ENCODE measurements around the gene ARHGAP24. TPM values are rescaled to one million over a fixed set of nuclear protein-coding genes. Genes with fewer than 3 reads are reported as not detected.

The ARHGAP24 gene
- total and polyA plus RNA-seq, 2 donors (not counting 3 experiments of a cell fraction or from before 2014, with no cell fraction given): 52.1 to 79.4 TPM

GRCh38 chr4:85717351-85717750 lies 242.4 kb downstream of the ARHGAP24 start:
- no peaks in the 10 kb centered on the region for H3K9me1 ChIP-seq (replicated peaks; ENCODE audit: control insufficient read depth, extremely low read depth, insufficient read depth, low read length)
- H3K27ac ChIP-seq (ENCODE audit: insufficient read depth, low read depth, low read length): no peak overlapping the region
- no peak for FAIRE-seq
- H3K36me3 ChIP-seq (ENCODE audit: control insufficient read depth in 2 of 2, extremely low read depth in 1 of 2, insufficient read depth in 2 of 2, low read length in 2 of 2): no peaks in the 10 kb centered on the region
- DNase-seq (ENCODE audit: low read depth, low spot score): no peak
- dilution Hi-C loops (cut with MboI; ENCODE audit: extremely low pct_ligation_motif_present, low sequenced_read_pairs) (no loop called here), intact Hi-C loops (cut with micrococcal nuclease) (no loop called here)
- no TSS peak for BruUV-seq (replicated peaks)
- H4K20me1 ChIP-seq (replicated peaks; ENCODE audit: control insufficient read depth, extremely low read depth, insufficient read depth, low read length): no peaks in the 10 kb centered on the region
- H2AFZ ChIP-seq (ENCODE audit: low read depth, low read length): no peak overlapping the region
- TF ChIP-seq EZH2 (IDR thresholded peaks at IDR 0.05; ENCODE audit: borderline replicate concordance, low read depth, low read length, severe bottlenecking) (no peak), JUN (IDR thresholded peaks at IDR 0.05; ENCODE audit: borderline replicate concordance, insufficient read depth, insufficient read length, low read depth) (no peak), MYC (IDR thresholded peaks at IDR 0.05; ENCODE audit: low read depth, low read length) (no peak), FOS (IDR thresholded peaks at IDR 0.05; ENCODE audit: borderline replicate concordance, insufficient read depth, low read length) (no peak), POLR2AphosphoS5 (IDR thresholded peaks at IDR 0.05; ENCODE audit: insufficient read depth, low read depth, low read length) (no peak), CTCF (IDR thresholded peaks at IDR 0.05; ENCODE audit: extremely low read depth in 1 of 2, insufficient read depth in 1 of 2, low read depth in 1 of 2, low read length in 2 of 2) (no peak), GATA2 (IDR thresholded peaks at IDR 0.05; ENCODE audit: insufficient read depth, insufficient read length, low read depth, low read length) (no peak), POLR2A (IDR thresholded peaks at IDR 0.05; ENCODE audit: low read depth, low read length) (no peak)
- TF ChIP-seq, protein P1, sequence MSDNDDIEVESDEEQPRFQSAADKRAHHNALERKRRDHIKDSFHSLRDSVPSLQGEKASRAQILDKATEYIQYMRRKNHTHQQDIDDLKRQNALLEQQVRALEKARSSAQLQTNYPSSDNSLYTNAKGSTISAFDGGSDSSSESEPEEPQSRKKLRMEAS (IDR thresholded peaks at IDR 0.05; ENCODE audit: insufficient read depth, insufficient read length): no peak
- H3K4me1 ChIP-seq (ENCODE audit: control insufficient read depth, extremely low read depth, insufficient read depth, low read length): no peaks in the 10 kb centered on the region
- H3K9me3 ChIP-seq (replicated peaks; ENCODE audit: control insufficient read depth, insufficient read depth, low read length): no peaks in the 10 kb centered on the region
- H3K9ac ChIP-seq (replicated peaks; ENCODE audit: extremely low read depth, insufficient read depth, low read length): no peak overlapping the region
- H3K4me3 ChIP-seq (replicated peaks in 1 of 3; ENCODE audit: insufficient read depth in 1 of 3, low read depth in 1 of 3, low read length in 3 of 3): no peak overlapping the region
- H3K27me3 ChIP-seq (ENCODE audit: control insufficient read depth in 2 of 2, insufficient read depth in 2 of 2, low read length in 2 of 2): no peaks in the 10 kb centered on the region
- ChIA-PET CTCF (interaction anchor here (1.2 to 2.1 kb wide), 2 partner anchors 25 to 31 kb away, joined by 3 to 13 read pairs; no protein-coding TSS in a partner anchor), POLR2A (no interaction called here)
- H3K4me2 ChIP-seq (ENCODE audit: insufficient read depth, low read length): no peak overlapping the region
- H3K79me2 ChIP-seq (ENCODE audit: control insufficient read depth, insufficient read depth, low read length): no peaks in the 10 kb centered on the region

All from endothelial cell of umbilical vein (primary cell).